Osteoblast (primary cell): Measurements from ENCODE around the gene STPG4. TPM values are rescaled to one million over a fixed set of nuclear protein-coding genes. Genes with fewer than 3 reads are reported as not detected.
A peak's percentile ranks its signal among the peaks of the same experiment; 100 is the strongest.

Experiments used
- DNase-seq: peaks from one replicate; pipeline ENCODE4 v3.0.0; 2011; ENCODE audit warnings: low spot score, mixed read lengths; ENCODE audit not compliant: insufficient read length; ENCODE audit errors: missing footprints
- H2AFZ ChIP-seq: 2 replicates; pipeline ENCODE4 v1.6.0; 2011; ENCODE audit warnings: mild to moderate bottlenecking, low read length
- H3K27ac ChIP-seq: 2 replicates; pipeline ENCODE4 v1.5.1; 2011; ENCODE audit warnings: mild to moderate bottlenecking, low read depth, low read length, moderate library complexity
- H3K27me3 ChIP-seq: 2 replicates; pipeline ENCODE4 v1.6.0; 2012; ENCODE audit warnings: mild to moderate bottlenecking, control low read depth, inconsistent platforms, low read length, moderate library complexity; ENCODE audit not compliant: insufficient read depth
- H3K36me3 ChIP-seq: 2 replicates; pipeline ENCODE4 v1.5.1; 2011; ENCODE audit warnings: mild to moderate bottlenecking, low read length, control low read depth, moderate library complexity; ENCODE audit not compliant: insufficient read depth
- H3K4me1 ChIP-seq: 2 replicates; pipeline ENCODE4 v1.5.1; 2011; ENCODE audit warnings: mild to moderate bottlenecking, low read length, control low read depth, moderate library complexity; ENCODE audit not compliant: insufficient read depth
- H3K4me2 ChIP-seq: 2 replicates; pipeline ENCODE4 v1.6.0; 2011; ENCODE audit warnings: mild to moderate bottlenecking, low read length; ENCODE audit not compliant: insufficient read depth
- H3K4me3 ChIP-seq: fragments of 200-600 bp; sonication (generic); 3 replicates; pipeline ENCODE4 v1.5.1; 2012; ENCODE audit warnings: mild to moderate bottlenecking, low read length, inconsistent platforms; ENCODE audit not compliant: insufficient read depth
- H3K79me2 ChIP-seq: 2 replicates; pipeline ENCODE4 v1.6.0; 2012; ENCODE audit warnings: mild to moderate bottlenecking, low read length, control low read depth, inconsistent platforms; ENCODE audit not compliant: insufficient read depth
- H3K9me3 ChIP-seq: 2 replicates; pipeline ENCODE4 v1.5.1; 2011; ENCODE audit warnings: low read depth, low read length, control low read depth
- H4K20me1 ChIP-seq: 2 replicates; pipeline ENCODE4 v1.6.0; 2012; ENCODE audit warnings: mild to moderate bottlenecking, low read length, control low read depth; ENCODE audit not compliant: insufficient read depth
- CTCF ChIP-seq: IDR thresholded peaks from 2 replicates; pipeline ENCODE4 v1.5.1; 2011; ENCODE audit warnings: mild to moderate bottlenecking, low read depth, low read length, moderate library complexity; ENCODE audit errors: extremely low read depth
- total RNA-seq: library from RNA; depleted of rRNA; stranded (reverse); fragments of >200 nt; gene quantifications from 2 replicates; pipeline ENCODE4 v1.2.3, GENCODE V29; 2012

The STPG4 gene
- 0.59 and 0.72 TPM in 2 replicates for total RNA-seq

- Histone ChIP-seq H3K4me1 (no peaks in the 10 kb centered on the region), H3K4me3 (no peak within 1 kb of the TSS), H3K36me3 (peaks cover 61% of the 10 kb centered on the region), H3K79me2 (no peaks in the 10 kb centered on the region), H3K27me3 (no peaks in the 10 kb centered on the region), H2AFZ (no peak within 1 kb of the TSS), H3K9me3 (no peaks in the 10 kb centered on the region), H4K20me1 (peaks cover 3% of the 10 kb centered on the region), H3K27ac (peak within 1 kb of the TSS; percentile 20), H3K4me2 (no peak within 1 kb of the TSS)
- TF ChIP-seq CTCF = no peak
- no peak for DNase-seq
Measured at GRCh38 chr2:47155091-47155876, at the start of gene STPG4. STPG4 (minus strand) TSS chr2:47155308; CDS start chr2:47155251, 57 bp downstream.

- DNase-seq = no peak
- Histone ChIP-seq H3K79me2 (no peaks in the 10 kb centered on the region), H3K4me3 (no peak overlapping the region), H3K9me3 (no peaks in the 10 kb centered on the region), H4K20me1 (no peaks in the 10 kb centered on the region), H3K4me1 (peaks cover 35% of the 10 kb centered on the region), H3K27ac (no peak overlapping the region), H2AFZ (no peak overlapping the region), H3K36me3 (no peaks in the 10 kb centered on the region), H3K27me3 (no peaks in the 10 kb centered on the region), H3K4me2 (no peak overlapping the region)
- no peak for TF ChIP-seq CTCF
Measured at GRCh38 chr2:47204691-47205090, 49.6 kb upstream of the STPG4 start.

- H3K36me3 ChIP-seq = no peaks in the 10 kb centered on the region
- H3K27me3 ChIP-seq = no peaks in the 10 kb centered on the region
- no peak overlapping the region for H2AFZ ChIP-seq
- no peaks in the 10 kb centered on the region for H3K9me3 ChIP-seq
- no peak overlapping the region for H3K4me2 ChIP-seq
- H3K4me3 ChIP-seq = no peak overlapping the region
- no peak overlapping the region for H3K27ac ChIP-seq
- no peaks in the 10 kb centered on the region for H4K20me1 ChIP-seq
- H3K4me1 ChIP-seq = peaks cover 37% of the 10 kb centered on the region
- no peaks in the 10 kb centered on the region for H3K79me2 ChIP-seq
- no peak for DNase-seq
- no peak for TF ChIP-seq CTCF
Measured at GRCh38 chr2:47203995-47204394, 48.9 kb upstream of the STPG4 start.

GRCh38 chr2:47201224-47201623 lies 46.1 kb upstream of the STPG4 start:
- no peak for DNase-seq
- peak overlapping the region; percentile 15 for H3K4me2 ChIP-seq
- H3K27me3 ChIP-seq = no peaks in the 10 kb centered on the region
- H3K9me3 ChIP-seq = no peaks in the 10 kb centered on the region
- H4K20me1 ChIP-seq = no peaks in the 10 kb centered on the region
- no peaks in the 10 kb centered on the region for H3K79me2 ChIP-seq
- peak overlapping the region; percentile 75 for H3K27ac ChIP-seq
- H2AFZ ChIP-seq = peak overlapping the region; percentile 54
- no peaks in the 10 kb centered on the region for H3K36me3 ChIP-seq
- H3K4me1 ChIP-seq = peaks cover 39% of the 10 kb centered on the region
- TF ChIP-seq CTCF = no peak
- no peak overlapping the region for H3K4me3 ChIP-seq
